DOHH2 (cell line): ENCODE measurements around the gene SDF2.

Experiments used
- EZH2phosphoT487 ChIP-seq: fragments of 200-600 bp; sonication (generic); IDR thresholded peaks from 2 replicates; pipeline ENCODE4 v1.6.1; 2017; ENCODE audit warnings: borderline replicate concordance, mild to moderate bottlenecking, antibody characterized with exemption, low read length, moderate library complexity, mixed read lengths
- TF ChIP-seq, protein P1 (sequence below): fragments of 200-600 bp; sonication (generic); IDR thresholded peaks from one replicate; pipeline ENCODE4 v1.5.1; 2014; ENCODE audit warnings: antibody characterized with exemption, mild to moderate bottlenecking, low read depth, low read length; ENCODE audit not compliant: poor library complexity, severe bottlenecking

DNA sequence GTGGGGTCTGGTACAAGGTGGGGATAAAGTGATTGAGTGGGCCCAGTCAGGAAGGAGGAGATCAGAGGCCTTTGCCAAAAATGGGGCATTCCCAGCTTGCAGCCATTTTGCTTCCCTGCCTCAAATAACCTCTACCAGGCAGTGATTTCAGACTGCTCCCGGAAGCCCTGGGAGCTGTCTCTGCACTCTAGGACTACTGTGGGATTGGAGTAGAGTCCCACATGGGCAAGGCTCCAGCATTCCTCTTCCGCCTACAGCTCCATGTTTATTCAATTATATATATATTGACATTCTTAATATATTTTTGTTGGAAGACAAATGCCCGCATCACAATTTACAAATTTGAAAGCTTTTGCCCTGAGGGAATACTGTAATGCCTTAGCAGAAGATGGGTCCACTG, 13.8 kb upstream of the SDF2 start:
- TF ChIP-seq, protein P1, sequence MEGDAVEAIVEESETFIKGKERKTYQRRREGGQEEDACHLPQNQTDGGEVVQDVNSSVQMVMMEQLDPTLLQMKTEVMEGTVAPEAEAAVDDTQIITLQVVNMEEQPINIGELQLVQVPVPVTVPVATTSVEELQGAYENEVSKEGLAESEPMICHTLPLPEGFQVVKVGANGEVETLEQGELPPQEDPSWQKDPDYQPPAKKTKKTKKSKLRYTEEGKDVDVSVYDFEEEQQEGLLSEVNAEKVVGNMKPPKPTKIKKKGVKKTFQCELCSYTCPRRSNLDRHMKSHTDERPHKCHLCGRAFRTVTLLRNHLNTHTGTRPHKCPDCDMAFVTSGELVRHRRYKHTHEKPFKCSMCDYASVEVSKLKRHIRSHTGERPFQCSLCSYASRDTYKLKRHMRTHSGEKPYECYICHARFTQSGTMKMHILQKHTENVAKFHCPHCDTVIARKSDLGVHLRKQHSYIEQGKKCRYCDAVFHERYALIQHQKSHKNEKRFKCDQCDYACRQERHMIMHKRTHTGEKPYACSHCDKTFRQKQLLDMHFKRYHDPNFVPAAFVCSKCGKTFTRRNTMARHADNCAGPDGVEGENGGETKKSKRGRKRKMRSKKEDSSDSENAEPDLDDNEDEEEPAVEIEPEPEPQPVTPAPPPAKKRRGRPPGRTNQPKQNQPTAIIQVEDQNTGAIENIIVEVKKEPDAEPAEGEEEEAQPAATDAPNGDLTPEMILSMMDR: no peak
- no peak for TF ChIP-seq EZH2phosphoT487
